H9 (cell line): ENCODE measurements around the gene RNF13. TPM values are rescaled to one million over a fixed set of nuclear protein-coding genes. Genes with fewer than 3 reads are reported as not detected.

Experiments used
- DNase-seq: peaks from one replicate; pipeline ENCODE4 v3.0.0-alpha.2; 2017
- H2AFZ ChIP-seq: one replicate; pipeline ENCODE4 v1.6.1; 2013; ENCODE audit warnings: mild to moderate bottlenecking, low read length, control low read depth, moderate library complexity
- H2AK5ac ChIP-seq: 2 replicates; pipeline ENCODE4 v1.6.1; 2013; ENCODE audit warnings: low read length, control low read depth, mixed read lengths; ENCODE audit not compliant: insufficient read length
- H2BK120ac ChIP-seq: one replicate; pipeline ENCODE4 v1.6.1; 2013; ENCODE audit warnings: low read depth, mild to moderate bottlenecking, low read length, control low read depth, inconsistent platforms; ENCODE audit not compliant: poor library complexity, severe bottlenecking
- H2BK12ac ChIP-seq: 2 replicates; pipeline ENCODE4 v1.6.1; 2013; ENCODE audit warnings: low read length, control low read depth, mixed read lengths, low read depth; ENCODE audit not compliant: insufficient read length
- H2BK15ac ChIP-seq: 2 replicates; pipeline ENCODE4 v1.6.1; 2013; ENCODE audit warnings: low read depth, low read length, control low read depth
- H2BK20ac ChIP-seq: one replicate; pipeline ENCODE4 v1.6.1; 2013; ENCODE audit warnings: low read depth, mild to moderate bottlenecking, low read length, control low read depth, inconsistent platforms; ENCODE audit not compliant: poor library complexity, severe bottlenecking
- H2BK5ac ChIP-seq: 2 replicates; pipeline ENCODE4 v1.6.1; 2013; ENCODE audit warnings: low read length, control low read depth, mixed read lengths; ENCODE audit not compliant: insufficient read length
- H3K14ac ChIP-seq: 2 replicates; pipeline ENCODE4 v1.6.1; 2013; ENCODE audit warnings: low read length, control low read depth; ENCODE audit not compliant: insufficient read depth
- H3K18ac ChIP-seq: 2 replicates; pipeline ENCODE4 v1.6.1; 2013; ENCODE audit warnings: low read depth, mild to moderate bottlenecking, mixed read lengths, low read length, control low read depth; ENCODE audit not compliant: insufficient read length
- H3K23ac ChIP-seq: 2 replicates; pipeline ENCODE4 v1.6.1; 2013; ENCODE audit warnings: low read length, control low read depth, mixed read lengths, low read depth; ENCODE audit not compliant: insufficient read length
- H3K23me2 ChIP-seq: 2 replicates; pipeline ENCODE4 v1.6.1; 2013; ENCODE audit warnings: low read depth, mild to moderate bottlenecking, mixed read lengths, low read length, control low read depth; ENCODE audit not compliant: insufficient read length, poor library complexity, severe bottlenecking
- H3K27ac ChIP-seq: 2 replicates; pipeline ENCODE4 v1.5.1; 2013; ENCODE audit warnings: low read length, control low read depth, mixed read lengths, low read depth; ENCODE audit not compliant: insufficient read length
- H3K27me3 ChIP-seq: 2 replicates; pipeline ENCODE4 v1.6.1; 2013; ENCODE audit warnings: low read length, control low read depth, inconsistent platforms; ENCODE audit not compliant: insufficient read depth
- H3K4ac ChIP-seq: 2 replicates; pipeline ENCODE4 v1.6.1; 2013; ENCODE audit warnings: low read depth, mild to moderate bottlenecking, control low read depth, inconsistent platforms, low read length, moderate library complexity
- H3K4me1 ChIP-seq: 2 replicates; pipeline ENCODE4 v1.6.1; 2013; ENCODE audit warnings: low read length, control low read depth, inconsistent platforms; ENCODE audit not compliant: insufficient read depth
- H3K4me2 ChIP-seq: 2 replicates; pipeline ENCODE4 v1.6.1; 2013; ENCODE audit warnings: low read length, control low read depth, mixed read lengths; ENCODE audit not compliant: insufficient read length, insufficient read depth
- H3K56ac ChIP-seq: 2 replicates; pipeline ENCODE4 v1.6.1; 2013; ENCODE audit warnings: low read depth, mild to moderate bottlenecking, mixed read lengths, low read length, control low read depth; ENCODE audit not compliant: insufficient read length
- H3K79me1 ChIP-seq: 2 replicates; pipeline ENCODE4 v1.6.1; 2013; ENCODE audit warnings: low read depth, mild to moderate bottlenecking, moderate library complexity, low read length, control low read depth, inconsistent platforms; ENCODE audit not compliant: insufficient read depth, poor library complexity, severe bottlenecking
- H3K79me2 ChIP-seq: 2 replicates; pipeline ENCODE4 v1.6.1; 2013; ENCODE audit warnings: low read length, control low read depth, inconsistent platforms; ENCODE audit not compliant: insufficient read depth
- H3K9ac ChIP-seq: 2 replicates; pipeline ENCODE4 v1.6.1; 2013; ENCODE audit warnings: low read length, control low read depth, mixed read lengths; ENCODE audit not compliant: insufficient read length; ENCODE audit errors: extremely low read depth
- H3K9me3 ChIP-seq: one replicate; pipeline ENCODE4 v1.6.1; 2013; ENCODE audit warnings: low read depth, low read length, inconsistent platforms; ENCODE audit not compliant: control insufficient read depth
- H3T11ph ChIP-seq: one replicate; pipeline ENCODE4 v1.6.1; 2013; ENCODE audit warnings: mild to moderate bottlenecking, low read length, control low read depth, inconsistent platforms
- H4K20me1 ChIP-seq: one replicate; pipeline ENCODE4 v1.6.1; 2013; ENCODE audit not compliant: control insufficient read depth, insufficient read length, insufficient read depth
- H4K5ac ChIP-seq: 2 replicates; pipeline ENCODE4 v1.6.1; 2013; ENCODE audit warnings: low read depth, mild to moderate bottlenecking, mixed read lengths, low read length, control low read depth; ENCODE audit not compliant: insufficient read length
- H4K8ac ChIP-seq: replicated peaks from 2 replicates; pipeline ENCODE4 v1.6.1; 2013; ENCODE audit warnings: low read length, control low read depth, mixed read lengths, low read depth; ENCODE audit not compliant: insufficient read length
- H4K91ac ChIP-seq: 2 replicates; pipeline ENCODE4 v1.6.1; 2013; ENCODE audit warnings: low read depth, mild to moderate bottlenecking, moderate library complexity, mixed read lengths, low read length, control low read depth; ENCODE audit not compliant: insufficient read length
- H3K27ac Mint-ChIP-seq, 3 experiments: 2 replicates in 2 of 3; 3 replicates in 1 of 3; pipeline ENCODE4 v1.8.0; 2020 to 2021; ENCODE audit warnings: mixed read lengths in 3 of 3, mild to moderate bottlenecking in 1 of 3, moderate library complexity in 1 of 3
- H3K27me3 Mint-ChIP-seq: 2 replicates; pipeline ENCODE4 v1.8.0; 2021; ENCODE audit warnings: low read depth, mild to moderate bottlenecking, moderate library complexity, mixed read lengths
- H3K36me3 Mint-ChIP-seq, 3 experiments: 2 replicates in 2 of 3; 3 replicates in 1 of 3; pipeline ENCODE4 v1.8.0; 2020 to 2021; ENCODE audit warnings: low read depth in 3 of 3, mixed read lengths in 3 of 3; ENCODE audit not compliant: insufficient read depth in 1 of 3
- H3K4me1 Mint-ChIP-seq, 2 experiments: 2 replicates each; pipeline ENCODE4 v1.8.0; 2020; ENCODE audit warnings: mixed read lengths in 2 of 2
- H3K4me3 Mint-ChIP-seq, 2 experiments: 2 replicates in 1 of 2; 3 replicates in 1 of 2; pipeline ENCODE4 v1.8.0; 2020 to 2021; ENCODE audit warnings: mild to moderate bottlenecking in 2 of 2, mixed read lengths in 2 of 2, moderate library complexity in 1 of 2
- H3K9me3 Mint-ChIP-seq, 2 experiments: 2 replicates in 1 of 2; 3 replicates in 1 of 2; pipeline ENCODE4 v1.8.0; 2020; ENCODE audit warnings: mild to moderate bottlenecking in 2 of 2, mixed read lengths in 2 of 2, moderate library complexity in 1 of 2
- CTCF ChIP-seq: fragments of 200-600 bp; sonication (generic); conservative IDR thresholded peaks from 3 replicates; pipeline ENCODE4 v1.8.0; 2021; ENCODE audit warnings: antibody characterized with exemption, mild to moderate bottlenecking
- WGBS: extraction: QIAGEN DNeasy Blood & Tissue Kit; methylation state at CpG from one replicate; pipeline ENCODE4 v1.1.7; 2013; ENCODE audit warnings: missing lambda C conversion rate, low lambda C conversion rate, mixed read lengths; ENCODE audit not compliant: insufficient read length; ENCODE audit errors: extremely low coverage; 5-methylcytosine and 5-hydroxymethylcytosine counted together
- total RNA-seq: library from RNA; stranded (reverse); gene quantifications from 2 replicates; pipeline ENCODE4 v1.2.1, GENCODE V29; 2021

RNF13 gene
- total RNA-seq, 1 experiment from 2014 or later = 23.4 TPM

DNA sequence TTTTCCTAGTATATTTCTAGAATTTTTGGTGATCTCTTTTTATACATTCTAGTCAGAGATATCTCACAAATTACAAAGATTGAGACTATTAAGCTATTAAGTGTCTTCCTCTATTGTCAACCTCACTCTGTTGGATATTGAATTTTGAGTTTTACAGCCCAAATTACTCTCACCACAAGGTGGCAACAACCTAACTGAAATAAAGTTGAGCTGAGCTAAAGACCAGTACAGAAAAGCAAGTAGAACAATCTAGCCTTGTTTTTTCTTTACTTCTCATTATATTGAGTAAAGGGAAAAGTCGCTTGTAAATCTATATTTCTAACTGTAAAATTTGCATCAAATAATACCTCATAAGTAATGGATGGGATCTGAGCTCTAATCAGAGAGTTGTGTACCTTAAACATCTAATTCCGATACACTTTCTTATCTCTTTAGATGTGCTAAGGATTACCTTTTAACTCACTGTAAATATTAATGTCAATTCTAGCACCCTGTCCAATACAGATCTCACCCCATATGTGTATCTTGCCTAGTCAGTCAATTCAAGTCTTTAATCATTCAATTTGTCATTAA is 47.2 kb upstream of the RNF13 start:
- no peaks in the 10 kb centered on the region for H3K79me2 ChIP-seq
- H3K23ac ChIP-seq = no peak overlapping the region
- H3T11ph ChIP-seq = no peak overlapping the region
- H2BK5ac ChIP-seq = no peak overlapping the region
- H3K27ac ChIP-seq = no peak overlapping the region
- no peak overlapping the region for H4K5ac ChIP-seq
- H3K27me3 Mint-ChIP-seq = no peaks in the 10 kb centered on the region
- H3K4me1 ChIP-seq = no peaks in the 10 kb centered on the region
- no peak overlapping the region for H3K18ac ChIP-seq
- H3K23me2 ChIP-seq = no peaks in the 10 kb centered on the region
- no peaks in the 10 kb centered on the region for H3K9me3 ChIP-seq
- no peak overlapping the region for H2AFZ ChIP-seq
- H3K56ac ChIP-seq = no peak overlapping the region
- H2BK12ac ChIP-seq = no peak overlapping the region
- H3K4me1 Mint-ChIP-seq = no peaks in the 10 kb centered on the region
- H3K9ac ChIP-seq = no peak overlapping the region
- no peak overlapping the region for H3K27ac Mint-ChIP-seq
- no peak overlapping the region for H2BK120ac ChIP-seq
- no peaks in the 10 kb centered on the region for H3K9me3 Mint-ChIP-seq
- no peak overlapping the region for H3K4me3 Mint-ChIP-seq
- no peak overlapping the region for H3K4me2 ChIP-seq
- H3K14ac ChIP-seq = no peak overlapping the region
- H4K91ac ChIP-seq = no peak overlapping the region
- H3K27me3 ChIP-seq = no peaks in the 10 kb centered on the region
- no peak overlapping the region for H2BK20ac ChIP-seq
- no peak overlapping the region for H2AK5ac ChIP-seq
- no peaks in the 10 kb centered on the region for H3K36me3 Mint-ChIP-seq
- H3K4ac ChIP-seq = no peak overlapping the region
- no peak overlapping the region for H4K8ac ChIP-seq
- H3K79me1 ChIP-seq = no peaks in the 10 kb centered on the region
- no peaks in the 10 kb centered on the region for H4K20me1 ChIP-seq
- WGBS = no CpG with 5 or more reads among the region's 2 CpGs
- TF ChIP-seq CTCF = peak; percentile 67
- no peak overlapping the region for H2BK15ac ChIP-seq
- no peak for DNase-seq
